Measurements from ENCODE around the gene S1PR1.

The S1PR1 gene

GRCh38 chr1:101245246-101245927 lies 8.6 kb downstream of the S1PR1 start:
- DNase-seq (ENCODE audit: low spot score): no peak

DNA sequence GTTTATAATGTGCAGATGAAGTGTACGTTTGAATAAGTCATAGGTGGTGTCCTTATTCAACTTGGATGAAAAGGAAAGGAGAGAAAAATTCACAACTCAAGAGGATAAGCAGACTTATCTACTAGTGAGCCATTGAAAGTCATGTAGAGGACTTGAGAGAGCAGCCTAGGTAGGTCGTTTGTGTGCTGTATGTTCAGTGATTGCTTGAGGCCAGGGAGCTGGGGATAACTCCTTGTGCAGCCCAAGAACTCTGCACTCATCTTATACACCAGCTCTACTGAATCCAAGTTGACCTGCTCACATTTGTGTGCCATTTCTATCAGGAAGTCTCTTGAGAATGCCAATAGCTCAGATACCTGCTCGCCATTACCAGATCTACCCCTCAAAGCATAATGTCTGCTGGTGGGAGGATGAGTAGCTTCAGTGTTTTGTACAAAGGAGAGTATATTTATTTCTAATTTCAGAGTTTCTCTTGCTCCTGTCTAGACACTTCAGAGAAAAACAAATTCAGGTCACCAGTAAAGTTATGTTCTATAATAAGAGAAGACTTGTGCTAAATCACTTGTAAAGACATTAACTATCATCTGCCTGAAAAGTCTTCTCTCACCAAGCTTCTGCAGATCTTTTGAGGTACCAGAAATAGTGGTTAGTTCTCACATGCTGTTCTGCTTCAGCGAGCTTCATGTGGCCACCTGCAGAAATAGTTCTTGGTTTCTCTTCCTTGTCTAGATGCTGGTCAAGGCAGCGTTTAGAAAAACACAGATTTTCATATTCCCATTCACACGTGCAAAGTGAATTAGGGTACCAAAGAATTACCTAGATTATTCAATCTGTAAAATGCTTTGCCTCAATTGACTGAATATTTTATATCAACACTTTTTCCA lies 10.8 kb downstream of the S1PR1 start:
- DNase-seq (ENCODE audit: low spot score): no peak

GRCh38 chr1:101250222-101250621 lies 13.4 kb downstream of the S1PR1 start:
- no peak for DNase-seq (ENCODE audit: low spot score)

- no peak for DNase-seq (ENCODE audit: low spot score)
Observed at GRCh38 chr1:101250656-101251272, 13.9 kb downstream of the S1PR1 start.

GRCh38 chr1:101251504-101251903 lies 14.7 kb downstream of the S1PR1 start:
- no peak for DNase-seq (ENCODE audit: low spot score)

DNA sequence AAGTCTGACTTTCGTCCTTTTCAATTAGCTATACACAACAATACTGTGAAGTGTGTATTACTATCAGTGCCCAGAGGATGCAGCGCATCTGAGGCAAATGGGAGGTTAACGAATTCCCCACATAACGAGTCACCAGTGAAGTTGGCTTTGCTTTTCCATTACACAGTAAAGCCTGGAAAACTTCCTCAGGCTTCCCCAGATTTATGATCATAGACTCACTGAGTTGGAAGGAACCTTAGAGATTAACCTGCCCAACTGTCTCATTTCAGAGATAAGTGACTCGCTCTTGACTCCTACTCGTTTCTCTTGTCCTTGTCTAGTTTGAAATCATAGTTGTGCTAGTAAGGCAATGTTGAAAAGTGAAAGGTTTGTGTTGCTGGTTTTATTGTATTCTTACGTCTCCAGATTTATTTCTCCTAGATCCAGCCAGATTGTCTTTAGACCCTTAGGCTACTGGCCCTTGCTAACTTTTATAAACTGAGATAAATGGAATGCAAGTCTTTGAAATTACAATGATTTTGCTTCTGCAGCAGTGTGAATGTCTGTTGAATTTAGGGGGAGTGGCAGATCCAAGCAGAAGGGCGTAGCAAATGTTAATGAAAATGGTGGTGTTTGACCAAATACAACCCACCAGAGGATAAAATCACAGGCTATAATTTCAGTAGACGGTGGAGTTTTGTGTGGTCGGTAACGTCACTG lies 17.3 kb downstream of the S1PR1 start:
- DNase-seq (ENCODE audit: low spot score): no peak

- DNase-seq (ENCODE audit: low spot score): no peak
Observed at GRCh38 chr1:101257500-101258325, 20.9 kb downstream of the S1PR1 start.

GRCh38 chr1:101259744-101260148 lies 22.9 kb downstream of the S1PR1 start:
- no peak for DNase-seq (ENCODE audit: low spot score)

DNA sequence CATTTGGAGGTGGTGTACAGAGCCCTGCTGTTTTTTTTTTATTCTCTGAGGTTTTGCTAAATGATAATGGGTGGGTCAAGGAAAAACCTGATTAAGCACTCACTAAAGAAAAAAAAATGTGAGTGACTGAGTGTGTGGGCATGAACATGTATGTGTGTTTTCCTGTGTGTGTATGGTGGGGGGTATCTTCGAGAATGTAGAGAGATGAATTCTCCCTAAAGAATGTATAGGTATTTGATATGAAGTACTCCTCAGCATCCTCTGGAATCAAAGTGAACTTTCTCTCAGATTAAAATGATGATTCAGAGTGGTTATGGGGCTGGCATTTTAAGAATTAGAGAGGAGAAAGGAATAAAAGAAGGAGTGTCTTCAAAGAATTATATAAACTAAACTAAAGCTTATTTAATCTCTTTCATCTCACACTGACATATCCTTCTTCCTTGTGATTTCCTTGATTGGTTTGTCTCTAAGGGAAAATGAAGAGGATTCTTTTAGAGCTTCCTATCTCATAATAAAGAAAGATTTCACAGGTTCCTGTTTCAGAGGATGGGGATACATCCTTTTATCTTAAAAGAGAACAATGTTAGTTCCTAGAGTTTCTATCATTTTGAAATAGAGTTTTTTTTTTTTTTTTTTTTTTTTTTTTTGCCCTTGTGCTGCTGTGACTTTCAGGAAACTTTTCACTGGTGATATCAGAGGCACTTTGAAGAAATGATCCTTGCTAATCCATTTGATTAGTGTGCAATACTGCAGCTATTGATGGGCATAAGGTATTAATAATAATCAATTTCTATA lies 23.9 kb downstream of the S1PR1 start:
- DNase-seq (ENCODE audit: low spot score): no peak

DNA sequence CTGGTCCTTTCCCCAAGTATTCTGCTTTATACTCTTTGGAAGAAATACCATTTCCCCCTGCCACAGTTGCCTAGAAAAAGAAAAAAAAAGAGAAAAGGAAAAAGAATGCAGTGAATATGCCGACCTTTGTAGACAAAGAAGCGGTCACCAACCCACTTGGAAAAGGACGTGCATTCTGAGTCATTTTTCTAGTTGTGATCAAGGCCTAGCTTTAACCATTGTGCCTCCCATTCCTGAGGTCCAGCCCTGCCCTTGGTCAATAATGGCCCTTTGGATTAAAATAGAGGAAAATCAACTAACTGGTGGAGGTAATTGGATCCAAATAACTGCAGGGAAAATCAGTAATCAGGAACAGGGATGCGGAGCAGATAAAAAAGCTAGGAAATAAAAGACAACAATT lies 24.8 kb downstream of the S1PR1 start:
- no peak for DNase-seq (ENCODE audit: low spot score)

- DNase-seq (ENCODE audit: low spot score): no peak
Observed at GRCh38 chr1:101262060-101262459, 25.2 kb downstream of the S1PR1 start.

DNA sequence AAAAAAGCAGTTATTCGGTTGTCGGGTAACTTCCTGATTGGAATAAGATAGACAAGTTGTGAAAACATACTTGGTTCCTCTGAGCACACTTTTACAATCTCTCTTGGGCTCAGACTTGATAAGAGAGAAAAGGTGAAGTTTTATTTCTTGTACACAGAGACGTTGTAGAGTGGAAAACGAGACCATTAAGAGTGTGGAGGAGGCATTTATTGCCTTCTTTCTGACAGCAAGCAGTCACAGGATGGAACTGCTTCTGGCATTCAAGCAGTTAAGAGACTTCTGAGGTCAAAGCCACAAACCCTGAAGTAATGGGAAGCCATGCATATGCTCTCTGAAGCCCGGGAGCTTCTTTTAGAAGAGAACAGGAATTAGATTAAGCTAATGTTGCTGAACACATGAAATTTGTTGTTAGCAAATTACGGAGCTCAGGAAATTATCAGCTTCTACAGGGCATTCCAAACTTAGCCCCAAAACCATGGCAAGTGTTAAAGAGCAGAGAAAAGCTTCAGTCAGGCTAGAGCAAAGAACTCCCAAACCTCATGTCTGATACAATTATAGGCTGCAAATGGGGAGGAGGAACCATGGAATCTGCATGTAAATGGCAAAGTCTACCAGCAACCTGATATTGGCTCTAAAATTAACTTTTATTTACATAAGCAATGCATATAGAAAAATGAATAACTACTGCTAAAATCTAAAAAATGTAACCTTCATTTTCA lies 26.0 kb downstream of the S1PR1 start:
- DNase-seq (ENCODE audit: low spot score): no peak

DNA sequence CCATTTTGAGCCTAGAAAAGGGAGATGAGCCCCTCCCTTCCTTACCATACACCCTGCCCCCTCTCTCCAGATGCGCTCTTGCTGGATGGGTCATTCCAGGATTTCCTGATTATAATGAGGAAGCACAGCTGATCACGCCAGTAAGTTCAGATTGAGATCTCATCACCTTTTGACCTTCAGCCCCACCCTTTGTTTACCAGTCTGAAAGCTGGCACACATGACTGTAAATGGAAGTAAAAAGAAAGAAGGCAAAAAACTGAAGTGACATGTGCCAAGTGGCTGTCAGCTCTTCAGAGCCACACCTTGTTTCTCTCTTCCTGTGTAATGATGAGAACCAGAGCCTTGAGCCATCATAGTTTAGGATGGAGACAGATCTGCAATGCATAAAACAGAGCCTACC lies 27.9 kb downstream of the S1PR1 start:
- no peak for DNase-seq (ENCODE audit: low spot score)

- no peak for DNase-seq (ENCODE audit: low spot score)
Observed at GRCh38 chr1:101265684-101266083, 28.9 kb downstream of the S1PR1 start.

DNA sequence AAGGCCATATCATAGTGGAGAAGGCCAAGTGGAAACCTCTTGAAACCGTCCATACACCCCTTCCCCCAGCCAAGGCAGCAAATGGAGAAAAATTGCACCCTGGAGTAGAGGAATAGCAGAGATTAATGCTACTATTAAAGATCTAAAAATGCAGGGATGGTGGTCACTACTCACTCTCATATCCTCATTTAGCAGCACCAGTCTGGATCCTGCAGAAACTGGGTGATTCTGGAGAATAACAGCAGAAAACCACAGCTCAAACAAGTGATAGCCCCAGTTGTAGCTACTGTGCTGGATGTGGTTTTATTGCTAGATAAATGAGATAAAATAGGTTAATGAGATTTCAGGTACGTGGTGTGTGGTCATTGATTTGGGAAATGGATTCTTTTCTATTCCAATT lies 30.3 kb downstream of the S1PR1 start:
- DNase-seq (ENCODE audit: low spot score): no peak

DNA sequence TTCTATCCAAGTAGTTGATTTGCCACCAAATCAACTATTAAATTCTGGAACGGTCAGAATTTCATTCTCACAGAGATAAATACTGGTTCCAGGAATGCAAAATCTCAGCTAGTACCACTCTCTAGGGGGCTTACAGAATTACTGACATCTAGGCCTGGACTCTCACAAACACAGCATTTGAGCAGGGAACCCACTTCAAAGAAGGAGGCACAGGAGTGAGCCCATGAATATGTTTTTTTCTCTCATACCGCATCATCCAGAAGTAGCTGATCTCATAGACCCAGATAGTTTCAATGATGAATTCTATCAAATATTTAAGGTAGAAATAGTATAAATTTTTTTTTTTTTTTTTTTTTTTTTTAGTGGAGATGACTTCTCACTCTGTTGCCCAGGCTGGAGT lies 32.1 kb downstream of the S1PR1 start:
- no peak for DNase-seq (ENCODE audit: low spot score)

- no peak for DNase-seq (ENCODE audit: low spot score)
Observed at GRCh38 chr1:101275672-101276071, 38.9 kb downstream of the S1PR1 start.

- DNase-seq (ENCODE audit: low spot score): no peak
Observed at GRCh38 chr1:101276818-101277217, 40.0 kb downstream of the S1PR1 start.

DNA sequence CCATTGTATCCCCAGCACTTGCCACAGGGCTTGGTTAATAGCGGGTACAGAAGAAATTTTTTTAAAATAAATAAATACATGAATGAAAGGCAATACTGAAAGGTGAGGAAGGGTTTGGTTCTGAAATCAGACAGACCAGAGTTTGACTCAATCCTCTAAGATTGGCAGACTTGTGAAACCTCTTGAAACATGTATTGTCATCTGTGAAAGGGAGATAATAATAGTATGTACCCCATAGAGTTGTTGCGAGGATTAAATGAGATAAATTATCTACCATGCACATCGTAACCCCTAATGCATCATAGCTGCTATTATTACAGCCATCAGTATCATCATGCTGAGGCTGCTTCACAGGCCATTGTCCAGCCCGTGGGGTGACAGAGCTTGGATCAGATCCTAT lies 41.4 kb downstream of the S1PR1 start:
- no peak for DNase-seq (ENCODE audit: low spot score)

DNA sequence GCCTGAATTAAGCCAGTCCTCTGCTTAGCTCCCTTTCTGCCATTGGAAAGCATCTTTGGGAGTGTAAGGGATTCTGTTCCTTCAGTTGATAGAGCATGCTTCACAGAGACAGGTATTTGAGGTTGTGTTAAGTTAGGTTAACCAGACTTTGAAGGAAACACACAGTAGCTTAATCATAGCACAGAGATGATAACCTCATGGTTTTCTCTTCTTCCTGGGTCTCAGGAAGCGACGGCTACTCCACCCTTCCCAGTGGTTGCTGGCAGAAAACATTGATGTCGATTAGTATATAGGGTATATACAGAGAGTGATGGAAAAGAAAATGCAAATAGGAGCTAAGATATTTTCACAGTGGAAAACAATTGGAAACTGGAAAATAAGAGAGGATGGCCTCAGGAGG lies 42.0 kb downstream of the S1PR1 start:
- DNase-seq (ENCODE audit: low spot score): no peak
